GM18870 (cell line): ENCODE measurements around the gene YIPF1.

ENCODE experiments used
- ATAC-seq: cut with Tn5 transposase; IDR thresholded peaks from one replicate; pipeline ENCODE4 v1.9.1; 2021; ENCODE audit warnings: moderate library complexity; ENCODE audit not compliant: unreplicated experiment

The YIPF1 gene

DNA sequence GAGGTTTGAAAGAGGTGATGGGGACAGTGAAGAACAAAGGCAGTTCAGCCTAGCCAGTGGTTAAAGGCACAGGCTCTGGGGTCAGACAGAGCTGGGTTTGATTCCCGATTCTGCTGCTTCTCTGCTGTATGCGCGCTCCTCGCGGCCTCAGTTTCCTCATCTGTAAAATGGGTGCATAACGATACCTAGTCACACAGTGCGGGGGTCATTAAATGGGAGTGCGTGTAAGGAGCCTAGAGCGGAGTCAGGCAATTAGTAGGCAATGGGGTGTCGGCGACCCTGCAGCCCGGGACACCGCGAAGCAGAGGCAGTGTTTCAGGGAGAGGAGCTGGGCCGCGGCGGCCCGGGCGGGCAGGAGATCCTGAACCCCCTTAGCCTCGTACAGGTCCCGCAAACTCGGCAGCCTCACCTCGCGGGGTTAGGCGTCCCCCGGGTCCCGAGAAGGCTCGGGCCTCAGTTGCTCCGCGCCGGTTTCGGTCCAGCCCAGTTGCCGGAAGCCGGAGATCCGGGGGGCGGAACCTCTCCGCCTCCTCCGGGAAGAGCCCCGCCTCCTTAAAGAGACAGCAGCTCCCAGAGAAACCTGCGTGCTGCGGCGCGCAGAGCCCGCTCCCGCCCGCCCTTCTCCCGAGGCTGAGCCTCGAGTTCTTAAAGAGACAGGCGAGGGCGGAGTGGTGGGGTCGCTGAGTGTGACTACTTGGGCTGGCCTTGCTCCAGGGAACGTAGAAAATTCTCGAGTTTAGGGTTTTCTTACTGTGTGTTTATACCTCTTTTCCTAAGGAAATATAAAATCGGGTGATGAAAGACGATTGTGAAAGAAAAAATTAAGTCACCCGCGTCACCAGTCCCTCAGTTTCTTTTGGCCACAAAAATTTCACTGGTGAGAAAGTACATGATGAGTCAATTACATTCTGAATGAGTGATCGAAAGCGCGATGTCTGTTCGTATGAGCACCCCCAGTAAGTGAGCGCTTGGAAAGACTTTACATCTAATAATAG is at the start of gene YIPF1:
Gene YIPF1 (minus strand): TSS at position 494 of the 995 bp plus-strand sequence. CDS start 860 bp downstream, outside the sequence.
- peak; percentile 78 for ATAC-seq

- no peak for ATAC-seq
Measured at GRCh38 chr1:53938136-53938830, 48.7 kb upstream of the YIPF1 start.

DNA sequence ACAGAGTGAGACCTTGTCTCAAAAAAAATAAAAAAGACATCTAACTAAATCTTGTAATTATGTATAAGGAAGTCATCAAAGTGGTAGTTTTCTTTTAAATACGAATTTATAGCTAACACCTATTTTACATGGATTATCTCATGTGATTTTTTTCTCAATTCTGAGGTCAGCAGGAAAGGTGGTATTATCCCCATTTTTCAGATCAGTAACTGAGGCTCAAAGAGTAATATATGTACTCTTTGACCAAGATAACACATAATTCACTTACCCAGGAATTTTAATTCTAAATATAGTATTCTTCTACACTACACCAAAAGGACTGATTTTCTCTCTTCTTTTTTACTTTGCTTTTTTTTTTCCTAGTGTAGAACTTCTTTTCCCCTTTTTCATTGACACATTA is 46.8 kb upstream of the YIPF1 start:
- ATAC-seq: no peak

DNA sequence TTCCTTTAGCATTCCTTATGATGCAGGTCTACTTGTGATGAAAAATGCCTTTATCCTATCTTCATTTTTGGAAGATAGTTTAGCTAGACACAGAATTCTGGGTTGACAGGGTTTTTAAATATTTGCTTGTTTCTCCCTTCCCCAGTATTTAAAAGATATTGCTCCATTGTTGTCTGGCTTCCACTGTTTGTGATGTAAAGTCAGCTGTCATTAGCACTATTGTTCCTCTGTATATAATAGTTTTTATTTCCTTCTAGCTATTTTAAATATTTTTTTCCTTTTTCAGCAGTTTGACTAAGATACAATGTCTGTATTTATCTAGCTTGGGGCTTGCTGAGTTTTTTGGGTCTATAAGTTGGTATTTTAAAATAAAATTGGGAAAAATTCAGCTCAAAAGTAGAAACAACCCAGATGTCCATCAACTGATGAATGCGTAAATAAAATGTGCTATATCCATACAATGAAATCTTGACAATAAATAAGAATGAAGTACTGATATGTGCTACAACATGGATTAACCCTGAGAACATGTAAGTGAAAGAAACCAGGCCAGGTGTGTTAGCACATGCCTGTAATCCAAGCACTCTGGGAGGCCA is 44.7 kb upstream of the YIPF1 start:
- no peak for ATAC-seq

- no peak for ATAC-seq
Measured at GRCh38 chr1:53931523-53931922, 41.9 kb upstream of the YIPF1 start.

- no peak for ATAC-seq
Measured at GRCh38 chr1:53930932-53931331, 41.3 kb upstream of the YIPF1 start.

DNA sequence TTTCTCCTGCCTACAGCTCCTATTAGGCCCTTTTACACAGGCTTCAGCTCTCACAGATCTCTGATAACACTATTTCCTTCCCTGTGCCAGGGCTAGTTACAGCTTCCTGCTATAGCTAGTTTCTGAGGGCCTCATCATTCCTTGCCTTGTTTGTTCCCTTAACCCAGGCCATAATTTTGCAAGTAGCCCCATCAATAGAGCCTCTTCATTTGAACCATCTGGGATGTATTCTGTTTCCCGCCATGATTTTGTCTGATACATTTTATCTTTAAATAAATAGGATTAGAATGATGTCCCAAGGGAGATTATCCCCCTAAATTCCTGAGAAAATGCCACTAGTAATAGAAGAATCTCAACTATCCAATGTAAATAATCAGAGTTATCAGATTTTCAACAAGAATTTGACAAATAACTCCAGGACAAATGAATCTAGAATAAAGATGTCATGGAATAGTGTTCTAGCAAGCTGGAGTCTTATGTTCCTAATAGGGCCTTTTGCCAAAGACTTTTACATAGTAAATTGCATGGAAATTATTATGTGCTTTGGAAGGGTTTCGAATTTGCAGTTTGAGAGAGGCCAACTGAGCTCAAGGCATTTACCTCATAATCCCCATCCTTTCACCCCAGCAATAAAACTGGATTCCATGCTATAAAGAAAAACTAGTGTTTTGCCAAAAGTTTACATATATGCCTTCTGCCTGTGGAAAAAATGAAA is 39.8 kb upstream of the YIPF1 start:
- ATAC-seq: no peak

DNA sequence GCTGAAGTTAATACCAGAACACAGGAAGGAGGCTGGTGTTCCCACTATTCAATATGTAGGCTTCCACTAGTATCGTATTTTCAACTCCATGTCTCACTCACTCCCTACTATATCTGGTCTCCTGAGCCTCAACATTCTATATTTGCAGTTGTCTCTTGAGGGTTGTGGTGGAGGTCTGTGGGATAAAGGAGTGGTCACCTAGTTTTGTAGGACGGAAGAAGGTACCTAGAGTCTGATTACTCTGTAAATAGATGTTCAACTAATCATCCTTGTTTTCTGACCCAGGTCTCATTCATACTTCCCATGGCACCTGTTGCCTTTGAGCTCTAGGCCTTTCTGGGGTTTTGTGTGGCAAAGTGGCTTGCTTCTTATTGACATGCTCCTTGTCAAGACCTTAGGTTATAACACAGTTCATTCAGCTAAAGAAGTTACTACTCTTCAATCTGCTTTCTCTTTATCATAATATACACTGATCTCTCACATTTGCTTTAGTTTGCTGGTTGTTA is 37.8 kb upstream of the YIPF1 start:
- ATAC-seq: no peak

DNA sequence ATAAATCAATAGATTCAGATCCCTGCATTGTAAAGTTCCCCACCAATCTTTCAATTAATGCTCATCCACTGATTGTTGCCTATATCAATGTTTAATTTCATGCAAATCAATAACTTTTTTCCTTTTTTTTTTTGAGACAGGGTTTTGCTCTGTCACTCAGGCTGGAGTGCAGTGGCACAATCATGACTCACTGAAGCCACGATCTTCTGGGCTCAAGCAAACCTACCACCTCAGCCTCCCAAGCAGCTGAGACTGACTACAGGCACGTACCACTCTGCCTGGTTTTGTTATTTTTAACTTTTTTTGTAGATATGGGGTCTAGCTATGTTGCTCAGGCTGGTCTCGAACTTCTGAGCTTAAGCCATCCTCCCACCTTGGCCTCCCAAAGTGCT is 30.1 kb upstream of the YIPF1 start:
- ATAC-seq: no peak

GRCh38 chr1:53918343-53918742 is 28.7 kb upstream of the YIPF1 start:
- no peak for ATAC-seq

GRCh38 chr1:53913352-53914033 is 23.9 kb upstream of the YIPF1 start:
- ATAC-seq: no peak

- no peak for ATAC-seq
Measured at GRCh38 chr1:53911442-53911841, 21.8 kb upstream of the YIPF1 start.

- no peak for ATAC-seq
Measured at GRCh38 chr1:53909946-53910345, 20.3 kb upstream of the YIPF1 start.

DNA sequence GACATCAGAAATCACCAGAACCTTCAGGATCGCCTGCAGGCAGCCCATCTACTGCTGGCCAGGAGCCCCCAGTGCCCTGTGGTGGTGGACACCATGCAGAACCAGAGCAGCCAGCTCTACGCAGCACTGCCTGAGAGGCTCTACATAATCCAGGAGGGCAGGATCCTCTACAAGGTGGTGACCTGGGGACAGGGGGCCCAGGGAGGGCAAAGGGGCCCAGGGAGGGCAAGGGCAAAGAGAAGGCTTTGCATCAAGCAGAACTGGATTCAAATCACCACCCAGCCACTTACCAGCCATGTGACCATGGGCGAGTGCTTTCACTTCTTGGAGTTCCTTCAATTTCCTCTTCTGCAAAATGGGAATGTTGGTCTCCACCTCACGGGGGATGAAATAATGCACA is 16.5 kb upstream of the YIPF1 start:
- ATAC-seq: no peak

DNA sequence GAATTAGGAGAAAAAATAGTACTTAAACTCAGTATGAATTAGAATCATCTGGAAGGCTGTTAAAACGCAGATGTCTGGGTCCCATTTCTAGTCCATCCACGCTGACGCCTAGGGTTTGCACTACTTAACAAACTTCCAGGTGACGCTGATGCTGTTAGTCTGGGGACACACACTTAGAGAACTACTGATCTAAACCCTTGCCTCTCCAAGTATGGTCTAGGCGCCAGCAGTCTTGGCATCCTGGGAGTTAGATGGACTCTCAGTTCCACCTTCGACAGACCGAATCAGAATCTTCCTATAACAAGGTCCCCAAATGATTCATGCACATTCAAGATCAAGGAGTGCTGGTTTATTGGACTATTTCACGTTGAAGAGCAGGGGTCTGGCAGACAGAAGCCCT is 15.9 kb upstream of the YIPF1 start:
- no peak for ATAC-seq

- no peak for ATAC-seq
Measured at GRCh38 chr1:53902235-53903138, 12.9 kb upstream of the YIPF1 start.

DNA sequence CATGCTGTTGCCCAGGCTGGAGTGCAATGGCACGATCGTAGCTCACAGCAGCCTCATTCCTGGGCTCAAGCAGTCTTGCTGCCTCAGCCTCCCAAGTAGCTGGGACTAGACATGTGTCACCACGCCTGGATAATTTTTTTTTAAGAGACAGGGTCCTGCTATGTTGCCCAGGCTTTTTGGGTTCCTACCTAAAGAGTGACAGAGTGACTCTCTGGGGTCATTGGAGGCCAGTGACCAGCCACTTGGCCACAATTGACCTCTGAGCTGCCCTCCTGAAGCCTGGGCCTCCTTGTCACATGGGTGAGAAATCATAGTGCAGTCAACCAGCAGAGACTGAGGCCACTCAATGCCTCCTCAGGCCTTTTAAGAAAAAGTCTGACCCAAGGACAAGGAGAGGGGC is 10.1 kb upstream of the YIPF1 start:
- ATAC-seq: no peak

DNA sequence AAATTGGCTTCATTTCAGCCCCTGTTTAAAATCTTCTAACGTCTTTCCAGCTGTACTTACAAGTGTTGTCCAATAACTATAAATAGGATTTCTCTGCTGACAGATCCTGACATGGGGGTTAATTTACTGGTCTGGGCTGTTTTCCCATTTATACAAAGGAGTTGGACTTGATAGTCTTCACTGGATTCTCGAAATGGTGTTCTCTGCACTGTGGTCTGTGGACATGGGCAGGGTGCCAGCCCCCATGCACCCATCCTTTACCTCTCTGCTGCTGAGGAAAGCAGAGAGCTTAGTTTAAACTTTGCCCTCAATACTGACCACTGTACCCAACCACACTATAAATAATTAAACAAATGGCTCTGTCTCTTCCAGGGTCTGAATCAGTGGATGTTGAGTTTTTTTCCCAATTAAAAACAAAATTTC is 9.6 kb upstream of the YIPF1 start:
- ATAC-seq: no peak

- no peak for ATAC-seq
Measured at GRCh38 chr1:53896635-53897229, 7.1 kb upstream of the YIPF1 start.
